Subcutaneous adipose tissue (tissue), 4 donors: ENCODE measurements around the gene RNGTT. TPM values are rescaled to one million over a fixed set of nuclear protein-coding genes. Genes with fewer than 3 reads are reported as not detected.

Experiments
- CTCF ChIP-seq: fragments of 450-650 bp; IDR thresholded peaks from one replicate; pipeline ENCODE4 v1.5.1; 2016; ENCODE audit warnings: low read depth, mild to moderate bottlenecking, control low read depth, antibody characterized with exemption, moderate library complexity
- total RNA-seq, 4 donors: library from RNA; depleted of rRNA; stranded (reverse); fragments of >200 nt; gene quantifications; one replicate each; pipeline ENCODE4 v1.1.0, GENCODE V29; 2016

Gene RNGTT
- total RNA-seq, 4 donors from 2014 or later, result 10.2 to 22.3 (median 13.4) TPM

- TF ChIP-seq CTCF, result no peak
These were observed 98.1 kb downstream of the RNGTT start for GRCh38 chr6:88865275-88865674.

GRCh38 chr6:88864359-88865054 is 98.9 kb downstream of the RNGTT start:
- TF ChIP-seq CTCF, result no peak

GRCh38 chr6:88860310-88860709 is 103.1 kb downstream of the RNGTT start:
- TF ChIP-seq CTCF, result no peak

- no peak for TF ChIP-seq CTCF
These were observed 105.0 kb downstream of the RNGTT start for GRCh38 chr6:88858455-88858854.

DNA sequence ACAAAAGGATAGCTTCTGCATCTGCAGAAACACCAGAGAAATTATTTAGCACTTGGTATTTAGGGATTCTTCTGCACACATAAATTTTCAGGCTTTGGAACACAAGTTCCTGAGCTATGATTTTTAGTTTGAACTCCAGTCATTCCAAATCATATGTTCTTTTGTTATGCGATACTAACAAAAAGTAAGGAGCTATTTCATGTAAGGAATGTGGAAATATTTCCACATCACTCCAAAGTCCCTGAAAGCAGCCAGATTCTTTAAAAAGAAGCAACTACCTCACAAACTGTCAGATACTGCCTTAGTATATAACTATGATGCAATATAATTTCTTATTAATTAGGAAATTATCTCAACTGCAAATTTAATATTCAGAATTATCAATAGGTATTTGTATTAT is 106.9 kb downstream of the RNGTT start:
- TF ChIP-seq CTCF, result no peak

- no peak for TF ChIP-seq CTCF
These were observed 107.8 kb downstream of the RNGTT start for GRCh38 chr6:88855541-88856147.

DNA sequence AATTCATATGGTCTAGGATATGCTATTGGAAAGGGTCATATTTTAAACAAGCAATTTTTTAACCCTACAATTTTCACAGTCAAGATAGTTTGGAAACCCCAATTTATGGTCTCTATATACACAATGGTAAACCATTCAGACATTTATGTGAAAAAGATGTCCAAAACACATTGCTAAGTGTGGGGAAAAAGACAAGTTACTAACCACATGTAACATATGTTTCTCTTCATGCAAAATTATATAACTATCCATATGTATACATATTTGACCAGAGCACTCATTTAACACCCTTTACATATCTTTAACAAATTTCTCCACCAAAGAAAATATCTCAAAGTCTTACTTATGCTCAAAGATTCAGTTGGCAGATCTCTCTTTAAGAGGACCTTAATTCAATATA is 110.6 kb downstream of the RNGTT start:
- TF ChIP-seq CTCF, result no peak
